Neural progenitor cell (in vitro differentiated cells): ENCODE measurements around the gene KIF26A. TPM values are rescaled to one million over a fixed set of nuclear protein-coding genes. Genes with fewer than 3 reads are reported as not detected.

Experiments used
- DNase-seq: peaks from one replicate; pipeline ENCODE4 v3.0.0-alpha.2; 2016; ENCODE audit warnings: low spot score
- H2AFZ ChIP-seq: fragments of 200-600 bp; sonication (generic); replicated peaks from 2 replicates; pipeline ENCODE4 v1.6.1; 2016; ENCODE audit warnings: antibody characterized with exemption
- H3F3A ChIP-seq: fragments of 200-600 bp; sonication (generic); 2 replicates; pipeline ENCODE4 v1.6.1; 2016; ENCODE audit warnings: antibody characterized with exemption, low read depth
- H3K27ac ChIP-seq: fragments of 200-600 bp; sonication (generic); 2 replicates; pipeline ENCODE4 v1.5.1; 2016; ENCODE audit warnings: mild to moderate bottlenecking
- H3K27me3 ChIP-seq: fragments of 200-600 bp; sonication (generic); 2 replicates; pipeline ENCODE4 v1.6.1; 2016; ENCODE audit warnings: mild to moderate bottlenecking, moderate library complexity
- H3K36me3 ChIP-seq: fragments of 200-600 bp; sonication (generic); 2 replicates; pipeline ENCODE4 v1.5.1; 2016
- H3K4me1 ChIP-seq: fragments of 200-600 bp; sonication (generic); 2 replicates; pipeline ENCODE4 v1.6.1; 2016; ENCODE audit warnings: mixed run types
- H3K4me2 ChIP-seq: fragments of 200-600 bp; sonication (generic); 2 replicates; pipeline ENCODE4 v1.6.1; 2016
- H3K4me3 ChIP-seq: fragments of 200-600 bp; sonication (generic); 2 replicates; pipeline ENCODE4 v1.5.1; 2016
- H3K79me2 ChIP-seq: fragments of 200-600 bp; sonication (generic); 2 replicates; pipeline ENCODE4 v1.6.1; 2016; ENCODE audit warnings: low read depth
- H3K9ac ChIP-seq: fragments of 200-600 bp; sonication (generic); 2 replicates; pipeline ENCODE4 v1.6.1; 2016
- H3K9me3 ChIP-seq: fragments of 200-600 bp; sonication (generic); 2 replicates; pipeline ENCODE4 v1.5.1; 2016; ENCODE audit warnings: low read depth
- H4K20me1 ChIP-seq: fragments of 200-600 bp; sonication (generic); 2 replicates; pipeline ENCODE4 v1.6.1; 2016; ENCODE audit warnings: low read depth
- H3K27ac Mint-ChIP-seq: 3 replicates; pipeline ENCODE4 v1.8.0; 2021; ENCODE audit warnings: mixed read lengths
- H3K27me3 Mint-ChIP-seq: 2 replicates; pipeline ENCODE4 v1.8.0; 2022; ENCODE audit warnings: low read depth, mild to moderate bottlenecking, inconsistent platforms, moderate library complexity, mixed read lengths; ENCODE audit not compliant: insufficient read depth
- H3K36me3 Mint-ChIP-seq: 3 replicates; pipeline ENCODE4 v1.8.0; 2021; ENCODE audit warnings: mixed read lengths
- H3K4me1 Mint-ChIP-seq: 3 replicates; pipeline ENCODE4 v1.8.0; 2021; ENCODE audit warnings: mixed read lengths
- H3K4me3 Mint-ChIP-seq: 3 replicates; pipeline ENCODE4 v1.8.0; 2021; ENCODE audit warnings: mild to moderate bottlenecking, moderate library complexity, mixed read lengths
- H3K9me3 Mint-ChIP-seq: 3 replicates; pipeline ENCODE4 v1.8.0; 2020; ENCODE audit warnings: mixed read lengths
- EZH2 ChIP-seq: fragments of 200-600 bp; sonication (generic); IDR thresholded peaks from 2 replicates; pipeline ENCODE4 v1.6.1; 2017; ENCODE audit warnings: antibody characterized with exemption, mild to moderate bottlenecking, moderate library complexity
- EZH2phosphoT487 ChIP-seq: fragments of 200-600 bp; sonication (generic); IDR thresholded peaks from 2 replicates; pipeline ENCODE4 v1.6.1; 2017; ENCODE audit warnings: antibody characterized with exemption
- total RNA-seq: library from RNA; depleted of rRNA; stranded (reverse); fragments of >200 nt; gene quantifications from 2 replicates; pipeline ENCODE4 v1.2.3, GENCODE V29; 2015; ENCODE audit warnings: low replicate concordance
- TF ChIP-seq, protein P1 (sequence below): fragments of 200-600 bp; sonication (generic); IDR thresholded peaks from 2 replicates; pipeline ENCODE4 v1.5.1; 2017; ENCODE audit warnings: antibody characterized with exemption, mild to moderate bottlenecking

KIF26A gene
- total RNA-seq, 1 donor from 2014 or later, result 6.1 TPM

DNA sequence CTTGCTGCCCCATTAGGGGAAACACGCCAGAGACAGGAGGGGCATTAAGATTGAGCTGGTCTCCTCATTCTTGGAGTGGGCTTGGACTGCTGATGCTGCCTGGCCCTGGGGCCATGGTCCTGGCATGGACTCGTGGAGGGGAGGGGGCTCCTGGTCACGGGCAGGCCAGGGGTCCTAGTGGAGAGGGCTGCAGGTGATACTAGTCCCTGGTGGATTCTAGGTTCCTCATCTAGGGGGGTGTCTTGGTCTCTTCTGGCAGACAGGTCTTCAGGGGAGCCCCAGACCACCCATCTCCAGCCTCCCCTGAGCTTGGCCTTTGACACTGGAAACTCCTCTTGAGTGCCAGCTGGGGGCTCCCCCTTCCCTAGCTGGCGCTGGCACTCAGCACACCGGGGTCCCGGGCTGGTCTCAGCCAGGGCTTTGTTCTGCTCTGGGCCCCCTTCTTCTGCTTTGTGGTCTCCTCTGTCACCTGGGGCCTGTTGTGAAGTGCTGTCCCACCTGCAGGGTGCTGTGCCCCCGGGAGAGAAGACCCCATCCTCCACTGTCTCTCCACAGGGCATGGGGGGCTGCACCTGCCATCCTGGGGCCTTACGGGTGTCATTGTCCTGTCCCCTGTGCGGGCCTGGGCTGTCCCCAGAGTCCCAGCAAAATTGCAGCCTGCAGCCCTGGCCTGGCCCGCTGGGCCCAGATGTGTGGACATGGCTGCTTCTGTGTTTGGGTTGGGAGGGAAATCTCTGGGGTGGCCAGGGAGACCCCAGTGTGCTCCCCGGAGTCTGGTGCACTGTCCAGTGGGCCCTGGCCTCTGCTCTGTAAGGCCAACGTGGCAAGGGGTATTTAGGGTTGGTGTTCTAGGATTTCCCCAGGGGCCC, 2.3 kb downstream of the KIF26A start:
- Histone ChIP-seq H4K20me1 (peaks cover 78% of the 10 kb centered on the region), H3K9me3 (no peaks in the 10 kb centered on the region), H3K4me3 (peak overlapping the region; percentile 59), H3K9ac (no peak overlapping the region), H3K27ac (no peak overlapping the region), H3K4me1 (peaks cover 35% of the 10 kb centered on the region), H2AFZ (no peak overlapping the region), H3K4me2 (peak overlapping the region; percentile 92), H3K27me3 (peaks cover 23% of the 10 kb centered on the region), H3K36me3 (no peaks in the 10 kb centered on the region), H3K79me2 (peaks cover 68% of the 10 kb centered on the region), H3F3A (peaks cover 6% of the 10 kb centered on the region)
- Mint-ChIP-seq H3K27me3 (peaks cover 14% of the 10 kb centered on the region), H3K9me3 (no peaks in the 10 kb centered on the region), H3K4me1 (peaks cover 12% of the 10 kb centered on the region), H3K36me3 (no peaks in the 10 kb centered on the region), H3K27ac (no peak overlapping the region), H3K4me3 (peak overlapping the region; percentile 77)
- TF ChIP-seq EZH2phosphoT487, result no peak
- TF ChIP-seq, protein P1, sequence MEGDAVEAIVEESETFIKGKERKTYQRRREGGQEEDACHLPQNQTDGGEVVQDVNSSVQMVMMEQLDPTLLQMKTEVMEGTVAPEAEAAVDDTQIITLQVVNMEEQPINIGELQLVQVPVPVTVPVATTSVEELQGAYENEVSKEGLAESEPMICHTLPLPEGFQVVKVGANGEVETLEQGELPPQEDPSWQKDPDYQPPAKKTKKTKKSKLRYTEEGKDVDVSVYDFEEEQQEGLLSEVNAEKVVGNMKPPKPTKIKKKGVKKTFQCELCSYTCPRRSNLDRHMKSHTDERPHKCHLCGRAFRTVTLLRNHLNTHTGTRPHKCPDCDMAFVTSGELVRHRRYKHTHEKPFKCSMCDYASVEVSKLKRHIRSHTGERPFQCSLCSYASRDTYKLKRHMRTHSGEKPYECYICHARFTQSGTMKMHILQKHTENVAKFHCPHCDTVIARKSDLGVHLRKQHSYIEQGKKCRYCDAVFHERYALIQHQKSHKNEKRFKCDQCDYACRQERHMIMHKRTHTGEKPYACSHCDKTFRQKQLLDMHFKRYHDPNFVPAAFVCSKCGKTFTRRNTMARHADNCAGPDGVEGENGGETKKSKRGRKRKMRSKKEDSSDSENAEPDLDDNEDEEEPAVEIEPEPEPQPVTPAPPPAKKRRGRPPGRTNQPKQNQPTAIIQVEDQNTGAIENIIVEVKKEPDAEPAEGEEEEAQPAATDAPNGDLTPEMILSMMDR, result no peak
- TF ChIP-seq EZH2, result no peak
- no peak for DNase-seq

GRCh38 chr14:104141621-104142091, 3.3 kb downstream of the KIF26A start:
- H4K20me1 ChIP-seq, result peaks cover 77% of the 10 kb centered on the region
- H3K4me3 Mint-ChIP-seq, result no peak overlapping the region
- peaks cover 6% of the 10 kb centered on the region for H3F3A ChIP-seq
- peaks cover 77% of the 10 kb centered on the region for H3K79me2 ChIP-seq
- peaks cover 15% of the 10 kb centered on the region for H3K4me1 Mint-ChIP-seq
- peaks cover 14% of the 10 kb centered on the region for H3K27me3 ChIP-seq
- H2AFZ ChIP-seq, result no peak overlapping the region
- no peak for DNase-seq
- H3K36me3 Mint-ChIP-seq, result no peaks in the 10 kb centered on the region
- no peak overlapping the region for H3K27ac Mint-ChIP-seq
- H3K27ac ChIP-seq, result no peak overlapping the region
- H3K4me1 ChIP-seq, result peaks cover 28% of the 10 kb centered on the region
- H3K4me2 ChIP-seq, result no peak overlapping the region
- no peaks in the 10 kb centered on the region for H3K9me3 Mint-ChIP-seq
- peaks cover 12% of the 10 kb centered on the region for H3K27me3 Mint-ChIP-seq
- no peaks in the 10 kb centered on the region for H3K36me3 ChIP-seq
- H3K9ac ChIP-seq, result no peak overlapping the region
- TF ChIP-seq EZH2 (no peak), EZH2phosphoT487 (no peak)
- TF ChIP-seq, protein P1, result no peak
- H3K9me3 ChIP-seq, result no peaks in the 10 kb centered on the region
- H3K4me3 ChIP-seq, result no peak overlapping the region

DNA sequence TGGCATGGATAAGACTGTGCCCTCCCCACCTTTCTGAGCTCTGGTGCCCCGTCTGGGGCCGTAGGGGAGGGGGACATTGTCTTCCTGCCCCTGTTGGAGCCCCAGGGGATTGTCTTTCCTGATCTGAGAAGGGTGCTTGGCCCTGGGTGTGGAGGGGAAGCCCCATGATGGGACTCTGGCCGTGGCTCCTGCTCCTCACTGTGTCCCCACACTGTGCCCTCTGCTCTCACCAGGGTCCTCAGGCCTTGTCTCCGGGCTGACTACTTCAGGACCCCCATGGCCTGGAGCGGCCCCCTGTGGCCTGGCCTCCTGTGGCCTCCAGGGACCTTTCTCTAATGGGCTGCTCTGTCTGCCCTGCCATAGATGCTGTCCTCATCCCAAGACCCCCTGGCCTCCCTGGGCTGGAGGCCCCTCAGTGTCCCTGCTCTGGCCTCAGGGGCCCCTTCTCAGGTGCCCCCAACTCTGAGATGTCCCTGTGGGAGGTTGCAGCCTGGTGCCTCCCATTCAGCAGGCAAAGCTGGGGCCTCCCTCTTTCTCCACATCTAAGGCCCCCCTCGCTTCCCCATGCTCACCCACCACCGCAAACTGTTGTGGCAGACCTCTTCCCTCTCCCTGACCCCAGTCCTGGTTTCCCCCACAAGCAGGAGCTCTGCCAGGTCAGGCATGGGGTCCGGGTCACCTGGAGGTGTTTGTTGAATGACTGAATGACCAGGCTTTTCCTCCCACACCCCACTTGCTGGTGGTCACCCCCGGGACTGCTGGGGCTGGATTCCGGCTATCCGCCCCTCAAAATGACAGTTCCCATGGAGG, 4.0 kb downstream of the KIF26A start:
- no peak overlapping the region for H3K27ac Mint-ChIP-seq
- Histone ChIP-seq H3K9ac (no peak overlapping the region), H4K20me1 (peaks cover 75% of the 10 kb centered on the region), H3F3A (peaks cover 6% of the 10 kb centered on the region), H3K27ac (no peak overlapping the region), H3K4me2 (no peak overlapping the region), H2AFZ (no peak overlapping the region), H3K27me3 (peaks cover 8% of the 10 kb centered on the region), H3K36me3 (no peaks in the 10 kb centered on the region), H3K4me3 (no peak overlapping the region), H3K4me1 (peaks cover 24% of the 10 kb centered on the region), H3K9me3 (no peaks in the 10 kb centered on the region), H3K79me2 (peaks cover 82% of the 10 kb centered on the region)
- H3K36me3 Mint-ChIP-seq, result no peaks in the 10 kb centered on the region
- peaks cover 6% of the 10 kb centered on the region for H3K27me3 Mint-ChIP-seq
- H3K4me3 Mint-ChIP-seq, result no peak overlapping the region
- TF ChIP-seq EZH2 (no peak), EZH2phosphoT487 (no peak)
- TF ChIP-seq, protein P1, result no peak
- no peak for DNase-seq
- H3K4me1 Mint-ChIP-seq, result peaks cover 12% of the 10 kb centered on the region
- H3K9me3 Mint-ChIP-seq, result no peaks in the 10 kb centered on the region
